GM12878 (cell line): ENCODE measurements around the gene MAP4K2. TPM values are rescaled to one million over a fixed set of nuclear protein-coding genes. Genes with fewer than 3 reads are reported as not detected.

Source experiments
- BRCA1 ChIP-seq: IDR thresholded peaks from 2 replicates; pipeline ENCODE4 v1.6.1; 2011; ENCODE audit warnings: low read depth, low read length, improper control_type of control experiment
- CHD1 ChIP-seq: IDR thresholded peaks from 2 replicates; pipeline ENCODE4 v1.6.1; 2012; ENCODE audit warnings: low read depth, low read length, improper control_type of control experiment
- CREB1 ChIP-seq: IDR thresholded peaks from 2 replicates; pipeline ENCODE4 v1.6.1; 2012; ENCODE audit warnings: low read depth, mild to moderate bottlenecking, inconsistent platforms
- ETV6 ChIP-seq, 2 experiments: fragments of 450-650 bp in 1 of 2; IDR thresholded peaks in 1 of 2; conservative IDR thresholded peaks in 1 of 2; 2 replicates each; pipeline ENCODE4 v1.6.1; 2014; ENCODE audit warnings: antibody characterized with exemption in 1 of 2, borderline replicate concordance in 1 of 2, low read depth in 1 of 2, mild to moderate bottlenecking in 1 of 2, moderate library complexity in 1 of 2
- KDM1A ChIP-seq: fragments of 200-600 bp; sonication (generic); IDR thresholded peaks from 2 replicates; pipeline ENCODE4 v1.6.1; 2016; ENCODE audit warnings: borderline replicate concordance
- LARP7 ChIP-seq: fragments of 450-650 bp; IDR thresholded peaks from 2 replicates; pipeline ENCODE4 v1.6.1; 2017; ENCODE audit warnings: mild to moderate bottlenecking
- MXI1 ChIP-seq: fragments of 150-350 bp; IDR thresholded peaks from 2 replicates; pipeline ENCODE4 v1.6.1; 2011; ENCODE audit warnings: low read depth, mild to moderate bottlenecking, inconsistent platforms, low read length, improper control_type of control experiment
- NRF1 ChIP-seq: conservative IDR thresholded peaks from 2 replicates; pipeline ENCODE4 v1.6.1; 2011; ENCODE audit warnings: mild to moderate bottlenecking, low read depth, low read length, improper control_type of control experiment
- SIX5 ChIP-seq: IDR thresholded peaks from 2 replicates; pipeline ENCODE4 v1.6.1; 2011; ENCODE audit warnings: mild to moderate bottlenecking, low read depth, low read length, moderate library complexity; ENCODE audit not compliant: severe bottlenecking
- SMAD5 ChIP-seq: IDR thresholded peaks from 2 replicates; pipeline ENCODE4 v1.6.1; 2016; ENCODE audit warnings: antibody characterized with exemption, low read depth
- SPI1 ChIP-seq: IDR thresholded peaks from 2 replicates; pipeline ENCODE4 v1.6.1; 2011; ENCODE audit warnings: low read depth, mild to moderate bottlenecking, low read length, moderate library complexity, borderline replicate concordance; ENCODE audit not compliant: insufficient read depth
- SREBF1 ChIP-seq: IDR thresholded peaks from 2 replicates; pipeline ENCODE4 v1.6.1; 2012; ENCODE audit warnings: mild to moderate bottlenecking, low read length
- SREBF2 ChIP-seq: IDR thresholded peaks from 2 replicates; pipeline ENCODE4 v1.6.1; 2012; ENCODE audit warnings: mild to moderate bottlenecking, low read length
- SUZ12 ChIP-seq: fragments of 200-600 bp; sonication (generic); IDR thresholded peaks from one replicate; pipeline ENCODE4 v1.6.1; 2018; ENCODE audit warnings: antibody characterized with exemption, mild to moderate bottlenecking; ENCODE audit not compliant: unreplicated experiment
- TARDBP ChIP-seq: IDR thresholded peaks from 2 replicates; pipeline ENCODE4 v1.6.1; 2016; ENCODE audit warnings: borderline replicate concordance
- YBX1 ChIP-seq: fragments of 450-650 bp; IDR thresholded peaks from 2 replicates; pipeline ENCODE4 v1.6.1; 2016; ENCODE audit warnings: antibody characterized with exemption
- ZNF384 ChIP-seq: IDR thresholded peaks from 2 replicates; pipeline ENCODE4 v1.6.1; 2012; ENCODE audit warnings: low read depth, mild to moderate bottlenecking, low read length, improper control_type of control experiment, borderline replicate concordance
- polyA plus RNA-seq, 11 experiments: library from polyadenylated mRNA; depleted of rRNA in 4 of 11; unstranded in 6 of 11; stranded (reverse) in 5 of 11; fragments of >200 nt; fragmentation: Nextera tagmentation in 4 of 11; fragmentation: Illumina TruSeq in 1 of 11; extraction: Ambion mirVana in 4 of 11; extraction: Trizol in 1 of 11; gene quantifications; 1 replicate in 1 of 11; 2 replicates in 10 of 11; pipeline versions ENCODE4 v1.2.1 to v1.2.3, GENCODE V29; 2011 to 2016; ENCODE audit warnings: inconsistent platforms in 2 of 11, missing spikeins in 2 of 11, low read depth in 1 of 11
- total RNA-seq, 4 experiments: library from RNA; depleted of rRNA in 3 of 4; stranded (reverse); fragments of >200 nt in 3 of 4; fragmentation: Illumina TruSeq in 1 of 4; extraction: Trizol in 1 of 4; gene quantifications; 2 replicates each; pipeline versions ENCODE4 v1.2.1 to v1.2.3, GENCODE V29; 2013 to 2021
- TF ChIP-seq, protein P1 (sequence below): fragments of 450-650 bp; IDR thresholded peaks from 2 replicates; pipeline ENCODE4 v1.6.1; 2014; ENCODE audit warnings: mild to moderate bottlenecking
- TF ChIP-seq, protein P2 (sequence below): fragments of 450-650 bp; IDR thresholded peaks from 2 replicates; pipeline ENCODE4 v1.6.1; 2017; ENCODE audit warnings: low read depth, mild to moderate bottlenecking, moderate library complexity
- TF ChIP-seq, protein P3 (sequence below): fragments of 450-650 bp; IDR thresholded peaks from 2 replicates; pipeline ENCODE4 v1.6.1; 2018; ENCODE audit warnings: mild to moderate bottlenecking, low read depth, moderate library complexity; ENCODE audit not compliant: partially characterized antibody
- TF ChIP-seq, protein P4 (sequence below): fragments of 450-650 bp; IDR thresholded peaks from 2 replicates; pipeline ENCODE4 v1.6.1; 2017; ENCODE audit warnings: mild to moderate bottlenecking, moderate library complexity

The MAP4K2 gene
- total and polyA plus RNA-seq, 10 of the 15 experiments (the other 5 are each of a cell fraction or from before 2014, with no cell fraction given): 0.98 to 78.1 (median 48.9) TPM

DNA sequence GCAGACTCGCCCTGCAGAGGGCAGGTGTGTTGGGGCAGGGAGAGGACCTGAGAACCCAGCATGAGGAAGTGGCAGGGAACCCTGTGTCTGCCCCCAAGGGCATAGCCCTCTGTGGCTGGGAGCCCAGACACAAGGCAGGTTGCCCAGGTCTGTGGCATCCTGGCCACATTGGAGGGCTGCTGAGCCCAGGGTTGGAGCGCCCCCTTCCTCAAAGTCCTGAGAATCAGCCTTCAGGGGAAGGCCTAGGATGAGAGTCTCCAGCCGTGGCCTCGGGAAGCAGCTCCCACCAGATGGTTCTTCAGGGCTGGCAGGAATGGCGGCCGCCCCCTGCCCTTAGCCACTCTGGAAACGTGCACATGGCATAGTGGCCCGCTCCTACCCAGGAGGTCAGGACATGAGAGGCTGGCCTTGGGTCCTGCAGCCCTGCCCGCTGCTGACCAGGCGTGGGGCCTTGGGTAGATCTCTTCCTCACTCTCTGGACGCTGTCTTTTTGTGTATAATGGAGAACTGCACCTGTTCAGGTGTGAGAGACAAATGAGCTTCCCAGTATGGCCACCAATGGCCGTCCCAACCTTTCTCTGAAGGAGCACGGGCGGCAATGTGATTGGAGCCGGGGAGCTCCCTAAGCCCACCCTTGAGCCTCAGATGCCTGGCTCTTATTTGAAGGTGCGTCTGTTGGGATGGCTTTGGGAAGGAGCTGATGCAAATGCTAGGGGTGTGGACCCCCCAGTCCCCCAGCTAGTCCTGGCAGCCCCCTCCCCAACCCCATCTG is 46.0 kb upstream of the MAP4K2 start (continued):
- no peak for TF ChIP-seq SREBF1
- TF ChIP-seq, protein P1, sequence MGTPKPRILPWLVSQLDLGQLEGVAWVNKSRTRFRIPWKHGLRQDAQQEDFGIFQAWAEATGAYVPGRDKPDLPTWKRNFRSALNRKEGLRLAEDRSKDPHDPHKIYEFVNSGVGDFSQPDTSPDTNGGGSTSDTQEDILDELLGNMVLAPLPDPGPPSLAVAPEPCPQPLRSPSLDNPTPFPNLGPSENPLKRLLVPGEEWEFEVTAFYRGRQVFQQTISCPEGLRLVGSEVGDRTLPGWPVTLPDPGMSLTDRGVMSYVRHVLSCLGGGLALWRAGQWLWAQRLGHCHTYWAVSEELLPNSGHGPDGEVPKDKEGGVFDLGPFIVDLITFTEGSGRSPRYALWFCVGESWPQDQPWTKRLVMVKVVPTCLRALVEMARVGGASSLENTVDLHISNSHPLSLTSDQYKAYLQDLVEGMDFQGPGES: no peak
- no peak for TF ChIP-seq ETV6 (conservative IDR thresholded peaks at IDR 0.05 in 1 of 2, IDR thresholded peaks at IDR 0.05 in 1 of 2; ENCODE audit: borderline replicate concordance in 1 of 2, low read depth in 1 of 2)
- no peak for TF ChIP-seq ZNF384
- TF ChIP-seq SPI1: peak; percentile 74
- no peak for TF ChIP-seq CREB1
- TF ChIP-seq YBX1: no peak
- TF ChIP-seq BRCA1: no peak
- TF ChIP-seq SIX5: no peak
- 0 out of 2 replicates have a peak, but pooled peaks have one; percentile 44 for TF ChIP-seq LARP7
- TF ChIP-seq SREBF2: no peak
- no peak for TF ChIP-seq NRF1
- TF ChIP-seq CHD1: no peak
- no peak for TF ChIP-seq SUZ12
- TF ChIP-seq SMAD5: no peak
- TF ChIP-seq KDM1A: no peak
- TF ChIP-seq TARDBP: no peak
- TF ChIP-seq, protein P2, sequence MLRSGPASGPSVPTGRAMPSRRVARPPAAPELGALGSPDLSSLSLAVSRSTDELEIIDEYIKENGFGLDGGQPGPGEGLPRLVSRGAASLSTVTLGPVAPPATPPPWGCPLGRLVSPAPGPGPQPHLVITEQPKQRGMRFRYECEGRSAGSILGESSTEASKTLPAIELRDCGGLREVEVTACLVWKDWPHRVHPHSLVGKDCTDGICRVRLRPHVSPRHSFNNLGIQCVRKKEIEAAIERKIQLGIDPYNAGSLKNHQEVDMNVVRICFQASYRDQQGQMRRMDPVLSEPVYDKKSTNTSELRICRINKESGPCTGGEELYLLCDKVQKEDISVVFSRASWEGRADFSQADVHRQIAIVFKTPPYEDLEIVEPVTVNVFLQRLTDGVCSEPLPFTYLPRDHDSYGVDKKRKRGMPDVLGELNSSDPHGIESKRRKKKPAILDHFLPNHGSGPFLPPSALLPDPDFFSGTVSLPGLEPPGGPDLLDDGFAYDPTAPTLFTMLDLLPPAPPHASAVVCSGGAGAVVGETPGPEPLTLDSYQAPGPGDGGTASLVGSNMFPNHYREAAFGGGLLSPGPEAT: no peak
- TF ChIP-seq, protein P3, sequence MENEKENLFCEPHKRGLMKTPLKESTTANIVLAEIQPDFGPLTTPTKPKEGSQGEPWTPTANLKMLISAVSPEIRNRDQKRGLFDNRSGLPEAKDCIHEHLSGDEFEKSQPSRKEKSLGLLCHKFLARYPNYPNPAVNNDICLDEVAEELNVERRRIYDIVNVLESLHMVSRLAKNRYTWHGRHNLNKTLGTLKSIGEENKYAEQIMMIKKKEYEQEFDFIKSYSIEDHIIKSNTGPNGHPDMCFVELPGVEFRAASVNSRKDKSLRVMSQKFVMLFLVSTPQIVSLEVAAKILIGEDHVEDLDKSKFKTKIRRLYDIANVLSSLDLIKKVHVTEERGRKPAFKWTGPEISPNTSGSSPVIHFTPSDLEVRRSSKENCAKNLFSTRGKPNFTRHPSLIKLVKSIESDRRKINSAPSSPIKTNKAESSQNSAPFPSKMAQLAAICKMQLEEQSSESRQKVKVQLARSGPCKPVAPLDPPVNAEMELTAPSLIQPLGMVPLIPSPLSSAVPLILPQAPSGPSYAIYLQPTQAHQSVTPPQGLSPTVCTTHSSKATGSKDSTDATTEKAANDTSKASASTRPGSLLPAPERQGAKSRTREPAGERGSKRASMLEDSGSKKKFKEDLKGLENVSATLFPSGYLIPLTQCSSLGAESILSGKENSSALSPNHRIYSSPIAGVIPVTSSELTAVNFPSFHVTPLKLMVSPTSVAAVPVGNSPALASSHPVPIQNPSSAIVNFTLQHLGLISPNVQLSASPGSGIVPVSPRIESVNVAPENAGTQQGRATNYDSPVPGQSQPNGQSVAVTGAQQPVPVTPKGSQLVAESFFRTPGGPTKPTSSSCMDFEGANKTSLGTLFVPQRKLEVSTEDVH: no peak
- TF ChIP-seq, protein P4, sequence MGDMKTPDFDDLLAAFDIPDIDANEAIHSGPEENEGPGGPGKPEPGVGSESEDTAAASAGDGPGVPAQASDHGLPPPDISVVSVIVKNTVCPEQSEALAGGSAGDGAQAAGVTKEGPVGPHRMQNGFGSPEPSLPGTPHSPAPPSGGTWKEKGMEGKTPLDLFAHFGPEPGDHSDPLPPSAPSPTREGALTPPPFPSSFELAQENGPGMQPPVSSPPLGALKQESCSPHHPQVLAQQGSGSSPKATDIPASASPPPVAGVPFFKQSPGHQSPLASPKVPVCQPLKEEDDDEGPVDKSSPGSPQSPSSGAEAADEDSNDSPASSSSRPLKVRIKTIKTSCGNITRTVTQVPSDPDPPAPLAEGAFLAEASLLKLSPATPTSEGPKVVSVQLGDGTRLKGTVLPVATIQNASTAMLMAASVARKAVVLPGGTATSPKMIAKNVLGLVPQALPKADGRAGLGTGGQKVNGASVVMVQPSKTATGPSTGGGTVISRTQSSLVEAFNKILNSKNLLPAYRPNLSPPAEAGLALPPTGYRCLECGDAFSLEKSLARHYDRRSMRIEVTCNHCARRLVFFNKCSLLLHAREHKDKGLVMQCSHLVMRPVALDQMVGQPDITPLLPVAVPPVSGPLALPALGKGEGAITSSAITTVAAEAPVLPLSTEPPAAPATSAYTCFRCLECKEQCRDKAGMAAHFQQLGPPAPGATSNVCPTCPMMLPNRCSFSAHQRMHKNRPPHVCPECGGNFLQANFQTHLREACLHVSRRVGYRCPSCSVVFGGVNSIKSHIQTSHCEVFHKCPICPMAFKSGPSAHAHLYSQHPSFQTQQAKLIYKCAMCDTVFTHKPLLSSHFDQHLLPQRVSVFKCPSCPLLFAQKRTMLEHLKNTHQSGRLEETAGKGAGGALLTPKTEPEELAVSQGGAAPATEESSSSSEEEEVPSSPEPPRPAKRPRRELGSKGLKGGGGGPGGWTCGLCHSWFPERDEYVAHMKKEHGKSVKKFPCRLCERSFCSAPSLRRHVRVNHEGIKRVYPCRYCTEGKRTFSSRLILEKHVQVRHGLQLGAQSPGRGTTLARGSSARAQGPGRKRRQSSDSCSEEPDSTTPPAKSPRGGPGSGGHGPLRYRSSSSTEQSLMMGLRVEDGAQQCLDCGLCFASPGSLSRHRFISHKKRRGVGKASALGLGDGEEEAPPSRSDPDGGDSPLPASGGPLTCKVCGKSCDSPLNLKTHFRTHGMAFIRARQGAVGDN: 0 out of 2 replicates have a peak, but pooled peaks have one; percentile 15
- TF ChIP-seq MXI1: no peak
